Cerebellar nuclear complex (tissue), 1 donor: ENCODE measurements around the gene PLOD3.

ENCODE experiments used
- DNase-seq, 2 experiments: peaks; one replicate each; lab custom pipeline; 2025; lab: John Stamatoyannopoulos, UW

PLOD3 gene

GRCh38 chr7:101165958-101166647 is 51.3 kb downstream of the PLOD3 start:
- no peak for DNase-seq

GRCh38 chr7:101165075-101165957 is 52.1 kb downstream of the PLOD3 start, which contains the start of gene VGF:
Gene VGF, minus strand, starts transcription at chr7:101165569. Its CDS starts 726 bp downstream, at chr7:101164843.
- peak in 1 of 2 experiments; percentile 74 for DNase-seq

- DNase-seq: no peak
Measured at GRCh38 chr7:101164071-101164840, 53.1 kb downstream of the PLOD3 start.

GRCh38 chr7:101163279-101164070 is 53.9 kb downstream of the PLOD3 start:
- no peak for DNase-seq

- DNase-seq: no peak
Measured at GRCh38 chr7:101162551-101163278, 54.7 kb downstream of the PLOD3 start.

- DNase-seq: no peak
Measured at GRCh38 chr7:101161692-101162471, 55.5 kb downstream of the PLOD3 start.

GRCh38 chr7:101160910-101161309 is 56.5 kb downstream of the PLOD3 start:
- no peak for DNase-seq

GRCh38 chr7:101159696-101160674 is 57.4 kb downstream of the PLOD3 start:
- no peak for DNase-seq

- no peak for DNase-seq
Measured at GRCh38 chr7:101156866-101157589, 60.4 kb downstream of the PLOD3 start.

GRCh38 chr7:101156277-101156676 is 61.1 kb downstream of the PLOD3 start:
- DNase-seq: no peak
